VCaP (cell line): ENCODE data around the gene COPZ2.

Source experiments
- H3K27ac ChIP-seq: fragments of 450-650 bp; 2 replicates; pipeline ENCODE4 v1.5.1; 2017
- TF ChIP-seq, protein P1 (sequence below): fragments of 450-650 bp; conservative IDR thresholded peaks from 2 replicates; pipeline ENCODE4 v1.5.1; 2017; ENCODE audit warnings: mild to moderate bottlenecking, moderate library complexity

The COPZ2 gene

DNA sequence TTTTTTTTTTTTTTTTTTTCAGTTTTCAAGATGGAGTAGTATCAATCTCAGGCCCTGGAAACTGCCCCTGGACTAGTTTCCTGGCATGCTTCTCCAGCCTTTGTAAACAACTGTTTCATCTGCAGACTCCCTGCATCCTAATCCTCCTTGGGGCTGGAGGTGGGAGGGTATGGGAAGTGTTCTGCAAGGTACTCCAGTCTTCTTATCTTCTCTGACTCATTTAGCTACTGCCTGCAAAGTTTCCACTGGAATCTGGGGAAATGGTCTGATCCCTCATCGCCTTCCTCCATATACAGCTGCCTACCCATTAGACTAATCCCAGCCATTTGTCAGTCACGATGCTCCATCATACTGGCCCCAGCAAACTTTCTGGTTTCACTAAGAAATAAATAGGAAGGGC lies 21.5 kb downstream of the COPZ2 start:
- TF ChIP-seq, protein P1, sequence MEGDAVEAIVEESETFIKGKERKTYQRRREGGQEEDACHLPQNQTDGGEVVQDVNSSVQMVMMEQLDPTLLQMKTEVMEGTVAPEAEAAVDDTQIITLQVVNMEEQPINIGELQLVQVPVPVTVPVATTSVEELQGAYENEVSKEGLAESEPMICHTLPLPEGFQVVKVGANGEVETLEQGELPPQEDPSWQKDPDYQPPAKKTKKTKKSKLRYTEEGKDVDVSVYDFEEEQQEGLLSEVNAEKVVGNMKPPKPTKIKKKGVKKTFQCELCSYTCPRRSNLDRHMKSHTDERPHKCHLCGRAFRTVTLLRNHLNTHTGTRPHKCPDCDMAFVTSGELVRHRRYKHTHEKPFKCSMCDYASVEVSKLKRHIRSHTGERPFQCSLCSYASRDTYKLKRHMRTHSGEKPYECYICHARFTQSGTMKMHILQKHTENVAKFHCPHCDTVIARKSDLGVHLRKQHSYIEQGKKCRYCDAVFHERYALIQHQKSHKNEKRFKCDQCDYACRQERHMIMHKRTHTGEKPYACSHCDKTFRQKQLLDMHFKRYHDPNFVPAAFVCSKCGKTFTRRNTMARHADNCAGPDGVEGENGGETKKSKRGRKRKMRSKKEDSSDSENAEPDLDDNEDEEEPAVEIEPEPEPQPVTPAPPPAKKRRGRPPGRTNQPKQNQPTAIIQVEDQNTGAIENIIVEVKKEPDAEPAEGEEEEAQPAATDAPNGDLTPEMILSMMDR, result no peak
- H3K27ac ChIP-seq, result no peak overlapping the region

DNA sequence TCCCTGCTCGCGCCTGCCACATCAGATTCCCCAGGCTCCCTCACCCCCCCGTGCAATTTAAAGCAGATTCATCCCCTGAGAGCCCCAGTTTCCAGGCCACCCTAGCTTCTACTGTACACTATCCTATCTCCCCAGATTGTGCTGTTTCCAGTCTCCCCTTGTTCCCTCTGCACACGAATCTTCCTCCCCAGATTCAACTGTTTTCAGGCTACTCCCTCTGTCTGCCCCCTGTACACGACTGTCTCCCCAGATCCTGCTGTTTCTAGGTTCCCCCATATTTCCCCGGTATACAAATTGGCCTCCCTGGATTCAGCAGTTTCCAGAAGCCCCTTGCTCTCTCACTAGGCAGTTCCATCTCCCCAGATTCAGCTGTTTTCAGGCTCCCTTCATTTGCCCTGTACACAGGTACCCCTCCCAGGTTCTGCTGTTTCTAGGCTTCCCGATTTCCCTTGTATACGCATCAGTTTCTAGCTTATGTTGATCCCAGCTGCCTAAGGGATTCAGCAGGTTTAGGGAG lies 22.9 kb downstream of the COPZ2 start:
- TF ChIP-seq, protein P1, result no peak
- no peak overlapping the region for H3K27ac ChIP-seq

DNA sequence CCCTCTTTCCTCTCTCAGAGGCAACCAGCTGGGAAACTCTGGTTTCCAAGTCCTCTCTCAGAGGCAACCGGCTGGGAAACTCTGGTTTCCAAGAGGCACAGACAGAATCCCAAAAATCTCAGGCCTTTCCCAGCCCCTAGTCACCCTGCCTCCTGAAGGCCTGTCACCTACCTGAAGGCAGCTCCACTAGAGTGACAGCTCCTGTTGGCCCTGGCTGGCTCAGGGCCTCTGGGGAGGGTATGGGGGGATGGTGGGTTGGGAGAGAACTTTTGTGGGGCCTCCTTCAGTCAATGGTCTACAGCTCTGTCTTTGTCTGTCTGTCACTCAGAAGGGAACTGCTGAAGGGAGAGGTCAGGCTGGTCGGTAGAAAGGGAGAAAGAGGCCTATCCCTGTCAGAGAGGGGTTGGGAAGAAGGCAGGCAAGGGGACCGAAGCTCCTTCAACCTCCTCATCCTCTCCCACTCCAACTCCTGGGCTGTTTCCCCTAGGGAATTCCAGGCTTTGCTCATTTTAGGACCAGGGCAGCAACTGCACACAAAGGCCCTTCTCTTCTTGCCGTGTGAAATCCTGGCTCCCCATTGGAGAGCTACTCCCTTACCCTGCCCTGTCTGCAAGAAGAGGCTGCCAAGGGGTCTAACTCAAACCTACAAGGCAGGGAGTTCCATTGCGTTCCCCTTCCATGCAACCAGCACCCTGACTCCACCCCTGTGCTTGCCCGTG lies 23.6 kb downstream of the COPZ2 start:
- no peak overlapping the region for H3K27ac ChIP-seq
- TF ChIP-seq, protein P1, result no peak

DNA sequence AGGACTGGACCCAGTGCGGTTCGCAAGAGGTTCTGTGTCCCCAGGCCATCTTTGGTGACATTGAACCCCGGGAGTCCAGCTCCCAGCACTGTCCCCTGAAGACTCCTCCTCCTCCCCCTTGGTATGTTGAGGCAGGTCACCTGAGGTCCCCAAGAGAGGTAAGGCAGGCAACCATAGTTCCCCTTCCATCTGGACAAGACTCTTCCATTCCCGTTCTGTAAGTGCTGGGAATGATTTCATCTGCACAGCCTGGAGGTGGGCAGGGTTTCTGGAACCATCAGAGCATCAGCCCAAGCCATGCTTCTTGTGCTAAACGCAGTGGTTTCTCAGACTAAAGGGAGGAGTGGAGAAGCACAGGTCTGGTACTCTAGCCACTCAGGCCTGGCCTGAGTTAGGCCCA lies 24.9 kb downstream of the COPZ2 start:
- no peak overlapping the region for H3K27ac ChIP-seq
- TF ChIP-seq, protein P1, result no peak

DNA sequence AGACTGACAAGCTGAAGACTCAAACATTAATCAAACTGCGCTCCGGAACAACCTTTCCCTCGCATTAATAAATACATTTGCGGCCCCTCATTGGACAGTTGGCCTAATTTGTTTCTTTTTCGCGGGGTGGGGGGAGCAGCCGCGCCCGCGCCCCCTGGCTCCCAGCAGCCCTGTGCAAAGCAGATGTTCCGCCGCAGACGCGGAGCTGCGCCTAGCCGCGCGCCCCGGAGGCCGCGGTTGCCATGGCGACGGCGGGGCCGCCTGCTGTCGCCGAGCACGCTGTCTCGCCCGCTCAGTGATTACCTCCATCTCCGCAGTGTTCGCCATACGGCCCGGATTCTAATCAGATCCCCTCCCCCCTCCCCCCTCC lies 25.5 kb downstream of the COPZ2 start:
- TF ChIP-seq, protein P1, result no peak
- peak overlapping the region; percentile 36; the same call in 1 of the 2 replicates for H3K27ac ChIP-seq

DNA sequence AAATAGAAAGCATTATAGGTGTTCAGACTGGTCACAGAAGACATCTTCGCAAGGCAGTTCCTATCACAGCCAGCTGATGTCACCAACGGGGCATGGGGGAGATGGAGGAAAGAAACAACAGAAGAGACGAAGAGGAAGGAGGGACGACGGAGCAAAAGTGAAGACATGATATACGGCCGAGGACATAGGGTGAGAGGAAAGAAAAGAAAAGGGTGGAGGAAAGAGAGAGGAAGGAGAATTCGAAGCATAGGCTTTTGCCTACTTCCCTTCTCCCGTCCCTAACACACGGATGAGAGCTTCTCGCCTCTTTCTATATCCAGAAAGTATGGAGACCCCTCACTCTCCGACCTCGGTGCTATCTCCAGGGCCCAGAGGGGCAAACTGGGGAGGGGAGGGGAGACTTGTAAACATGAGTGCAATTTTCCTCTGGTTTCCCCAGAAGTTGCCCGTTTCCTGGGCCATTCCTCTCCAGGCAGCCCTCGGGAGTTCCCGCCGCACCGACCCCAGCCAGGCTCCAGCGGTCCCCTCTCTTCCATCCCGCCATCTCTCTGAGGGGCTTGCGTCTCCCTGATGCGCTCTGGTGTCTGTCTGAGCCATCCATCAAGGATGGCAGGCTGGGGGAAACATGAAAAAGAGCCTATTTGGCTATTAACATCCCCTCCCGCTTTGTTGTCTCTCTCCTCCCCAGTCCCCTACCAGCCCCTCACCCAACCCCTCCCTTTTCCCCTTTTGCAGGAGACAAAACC lies 26.0 kb downstream of the COPZ2 start:
- TF ChIP-seq, protein P1, result peak; percentile 85

DNA sequence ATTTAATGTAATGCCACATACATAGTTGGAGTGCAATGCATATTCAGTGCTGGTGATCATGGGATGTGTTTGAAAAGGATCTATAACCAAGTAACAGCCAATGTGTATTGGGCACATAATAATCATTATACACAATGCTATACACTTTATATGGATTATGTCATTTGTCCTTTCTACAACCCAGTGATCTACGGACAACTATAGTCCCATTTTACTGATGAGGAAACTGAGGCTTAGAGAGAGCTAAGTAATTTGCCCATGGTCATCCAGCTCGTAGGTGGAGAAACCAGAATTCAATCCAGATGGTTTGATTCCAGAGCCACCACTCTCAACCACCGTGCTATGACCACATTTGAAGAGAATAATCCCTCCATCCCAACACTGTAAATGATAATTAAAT lies 27.4 kb downstream of the COPZ2 start:
- H3K27ac ChIP-seq, result no peak overlapping the region
- TF ChIP-seq, protein P1, result no peak

More for the DNA sequence above, 26.0 kb downstream of the COPZ2 start:
- H3K27ac ChIP-seq, result peak overlapping the region; percentile 36; the same call in 1 of the 2 replicates
